Mesenteric fat pad (tissue), 1 donor: ENCODE data around the gene PTPN23. TPM values are rescaled to one million over a fixed set of nuclear protein-coding genes. Genes with fewer than 3 reads are reported as not detected.

ENCODE experiments used
- DNase-seq: peaks from one replicate; pipeline ENCODE4 v3.0.0-alpha.2; 2020; ENCODE audit warnings: low spot score
- total RNA-seq: library from RNA; stranded (reverse); fragmentation: NEBNext Ultra II Directional; extraction: Animal tissue kit (Norgen Biotek cat#: 25700); gene quantifications from one replicate; pipeline ENCODE4 v1.2.1, GENCODE V29; 2021
- donor health status: DM: yes; HTN: yes; CAD: no.

PTPN23 gene
- total RNA-seq, 1 donor from 2014 or later = 40.3 TPM

DNA sequence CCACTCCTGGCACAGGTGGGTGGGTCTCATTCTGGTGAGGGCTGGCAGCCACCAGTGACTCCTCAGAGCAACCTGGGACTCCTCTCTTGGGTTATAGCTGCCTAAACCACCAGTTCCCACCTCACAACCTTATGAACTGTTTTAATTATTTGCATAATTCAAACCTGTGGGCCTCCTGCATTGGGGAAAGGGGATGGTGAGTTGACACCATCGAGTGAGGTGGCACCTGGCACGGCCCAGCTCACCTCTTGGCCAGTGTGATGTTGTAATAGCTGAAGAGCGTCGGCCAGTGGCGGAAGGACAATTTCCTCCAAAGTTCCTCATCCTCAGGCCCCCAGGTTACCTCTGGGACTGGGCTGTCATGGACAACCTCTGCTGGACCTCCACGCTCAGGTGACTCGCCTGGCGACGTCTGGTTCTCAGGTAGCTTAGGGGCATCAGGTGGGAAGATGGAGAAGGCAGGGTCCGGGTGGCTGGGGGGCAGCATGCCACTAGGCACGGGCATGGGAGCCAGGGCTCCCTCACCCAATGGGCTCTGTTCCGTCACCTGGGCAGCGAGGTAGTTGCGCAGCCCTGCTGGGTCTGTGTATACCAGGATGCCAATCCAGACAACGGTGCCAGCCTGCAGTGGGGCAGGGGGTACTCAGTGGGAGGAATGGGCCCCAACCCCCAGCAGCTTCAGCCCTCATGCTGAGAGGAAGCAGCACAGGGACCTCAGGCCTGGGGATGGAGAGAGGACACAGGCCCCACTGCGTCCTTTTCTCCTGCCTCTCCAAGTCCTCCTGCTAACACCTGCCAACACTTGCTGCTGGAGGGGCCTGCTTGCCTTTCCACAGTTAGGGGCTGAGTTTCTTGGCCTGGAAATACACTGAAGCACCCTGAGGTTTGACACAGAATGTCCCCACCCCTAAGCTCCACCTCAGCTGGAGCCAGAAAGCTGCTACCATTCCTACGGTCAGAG is 38.5 kb downstream of the PTPN23 start:
- DNase-seq = no peak

DNA sequence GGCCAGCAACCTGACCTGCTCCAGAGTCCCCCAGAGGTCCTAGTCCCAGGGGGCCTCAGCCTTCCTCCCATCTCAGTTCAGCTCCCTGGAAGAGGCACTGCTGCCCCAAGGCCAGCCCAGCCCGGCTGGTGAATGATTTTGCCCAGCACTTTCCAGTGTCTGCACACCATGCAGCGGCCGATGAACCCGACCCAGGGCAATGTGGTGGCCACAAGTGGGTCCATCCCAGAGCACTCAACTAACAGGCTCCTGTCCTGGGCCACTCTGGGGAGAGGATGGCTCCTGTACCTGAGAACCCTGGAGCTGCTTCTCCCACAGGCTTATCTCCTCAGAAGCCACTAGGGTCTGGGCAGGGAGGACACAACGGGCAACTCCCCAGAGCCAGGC is 39.2 kb downstream of the PTPN23 start:
- no peak for DNase-seq

DNA sequence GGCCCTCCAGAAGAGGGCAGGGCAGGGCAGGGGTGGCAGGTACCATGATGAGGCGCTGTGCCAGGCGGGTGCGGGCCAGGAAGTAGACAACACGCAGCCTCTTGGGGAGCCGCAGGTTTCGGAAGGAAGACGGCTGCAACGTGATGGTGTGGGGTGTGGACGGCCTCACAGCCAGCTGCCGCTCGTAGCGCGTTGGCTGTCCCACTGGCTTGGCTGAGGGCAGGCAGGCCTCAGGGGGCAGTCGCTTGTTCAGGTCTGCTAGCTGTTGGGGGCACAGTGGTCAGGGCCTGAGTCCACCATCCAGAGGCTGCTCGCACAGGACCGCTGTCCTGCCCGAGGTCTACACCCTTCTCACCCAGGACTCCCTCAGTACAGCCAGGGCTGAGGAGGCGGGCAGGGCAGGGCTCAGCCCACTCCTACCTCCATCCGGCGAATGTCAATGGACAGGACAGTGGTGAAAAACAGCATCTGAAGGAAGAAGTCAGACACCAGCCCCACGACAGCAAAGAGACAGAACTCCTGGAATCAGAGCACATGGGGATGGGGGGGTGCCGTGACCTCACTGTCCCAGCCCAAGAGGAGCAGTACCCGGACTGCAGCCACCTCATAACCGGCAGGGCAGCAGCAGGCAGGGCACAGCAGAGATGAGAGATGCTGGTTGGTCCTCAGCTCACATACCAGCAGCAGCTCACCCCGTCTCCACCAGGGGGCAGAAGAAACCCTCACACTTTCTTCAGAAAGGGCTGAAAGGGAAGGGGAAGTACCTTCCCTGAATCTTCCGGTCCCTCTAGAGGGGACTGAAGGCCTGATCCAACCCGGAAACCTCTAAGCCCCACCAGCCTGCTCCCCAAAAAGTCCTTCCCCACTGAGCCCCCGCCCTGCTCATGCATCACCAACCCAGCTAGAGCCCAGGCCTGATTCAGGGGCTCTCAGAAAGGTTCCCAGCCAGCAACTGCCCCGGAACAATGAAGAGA is 40.0 kb downstream of the PTPN23 start:
- DNase-seq = no peak

DNA sequence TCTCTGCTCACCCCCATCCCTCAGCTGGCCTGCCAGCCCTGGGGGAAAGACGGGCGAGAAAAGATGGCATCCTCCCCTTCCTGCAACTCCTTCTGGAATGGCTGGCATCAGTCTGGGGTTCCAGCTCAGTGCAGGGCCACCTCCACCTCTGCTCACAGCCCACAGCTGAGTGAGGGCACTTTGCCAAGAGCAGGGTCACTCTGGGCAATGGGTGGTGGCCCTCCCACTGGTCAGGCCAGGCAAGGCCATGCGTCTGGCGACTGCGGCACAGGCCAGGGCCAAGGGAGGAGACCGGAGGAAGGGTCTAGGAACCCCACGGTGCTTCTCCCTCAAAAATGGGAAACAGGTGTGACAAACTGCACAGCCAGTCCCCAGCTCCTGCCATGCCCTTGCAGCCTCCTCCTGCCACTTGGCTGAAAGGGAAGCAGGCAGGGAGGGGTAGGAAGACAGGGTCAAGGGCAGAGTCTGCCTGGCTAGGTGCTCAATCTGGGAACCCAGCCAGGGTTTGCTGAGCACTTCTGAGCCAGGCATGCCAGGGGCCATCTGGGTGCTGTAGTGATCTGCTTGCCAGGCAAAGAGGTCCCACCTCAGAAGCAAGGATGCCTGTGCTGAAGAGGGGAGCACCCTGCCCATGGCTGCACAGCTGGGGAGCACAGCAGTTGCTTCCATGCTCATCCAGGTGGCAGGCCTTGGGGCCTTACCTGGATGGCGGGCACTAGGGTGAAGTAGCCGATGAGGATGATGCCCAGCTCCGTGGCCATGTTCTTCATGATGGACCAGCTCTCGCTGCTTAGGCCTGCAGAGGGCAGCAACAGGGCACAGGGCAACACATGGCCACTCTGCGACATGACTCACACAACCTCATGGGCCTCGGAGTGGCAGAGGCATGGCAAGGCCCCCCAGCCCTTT is 41.2 kb downstream of the PTPN23 start:
- DNase-seq = no peak

DNA sequence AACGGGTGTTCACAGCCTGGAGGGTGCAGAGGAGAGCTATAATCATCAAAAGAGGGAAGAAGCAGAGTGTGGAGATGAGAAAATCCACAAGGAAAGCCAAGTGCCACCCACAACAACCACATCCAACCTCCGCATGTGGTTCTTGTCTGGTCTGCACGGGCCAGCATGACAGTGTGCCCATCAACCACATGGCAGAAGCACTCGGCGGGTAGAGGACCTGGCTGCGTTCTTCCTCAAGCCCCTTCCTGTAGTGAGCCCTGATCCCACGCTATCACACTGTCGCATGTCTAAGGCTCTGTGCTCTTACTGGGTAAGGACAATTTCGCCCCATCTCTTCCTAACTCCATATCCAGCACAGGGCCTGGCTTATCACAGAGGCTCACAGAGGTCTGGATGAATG is 41.9 kb downstream of the PTPN23 start:
- DNase-seq = no peak

DNA sequence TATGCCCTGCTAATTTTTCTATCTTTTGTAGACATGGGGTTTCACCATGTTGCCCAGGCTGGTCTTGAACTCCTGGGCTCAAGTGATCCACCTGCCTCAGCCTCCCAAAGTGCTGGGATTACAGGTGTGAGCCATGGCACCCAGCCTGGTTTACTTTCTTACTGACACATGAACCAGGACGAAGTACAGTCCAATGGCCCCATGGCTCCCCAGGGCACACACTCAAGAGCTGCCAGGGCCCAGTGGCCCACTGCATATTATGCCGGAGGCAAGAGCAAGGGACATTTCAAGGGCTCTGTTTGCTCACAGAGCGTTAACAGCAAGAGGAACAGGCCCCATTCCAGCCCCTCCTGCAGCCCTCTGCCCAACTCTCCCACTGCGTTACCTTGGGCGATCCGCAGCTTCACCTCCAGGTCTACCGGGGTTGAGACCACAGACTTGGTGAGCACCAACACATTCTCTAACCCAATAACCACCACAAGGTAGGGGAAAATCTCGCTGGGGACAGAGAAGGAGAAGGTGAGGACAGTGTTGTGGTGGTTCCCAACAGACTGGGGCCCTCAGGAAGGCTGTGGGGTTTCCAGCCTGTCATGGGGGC is 42.8 kb downstream of the PTPN23 start:
- DNase-seq = no peak

DNA sequence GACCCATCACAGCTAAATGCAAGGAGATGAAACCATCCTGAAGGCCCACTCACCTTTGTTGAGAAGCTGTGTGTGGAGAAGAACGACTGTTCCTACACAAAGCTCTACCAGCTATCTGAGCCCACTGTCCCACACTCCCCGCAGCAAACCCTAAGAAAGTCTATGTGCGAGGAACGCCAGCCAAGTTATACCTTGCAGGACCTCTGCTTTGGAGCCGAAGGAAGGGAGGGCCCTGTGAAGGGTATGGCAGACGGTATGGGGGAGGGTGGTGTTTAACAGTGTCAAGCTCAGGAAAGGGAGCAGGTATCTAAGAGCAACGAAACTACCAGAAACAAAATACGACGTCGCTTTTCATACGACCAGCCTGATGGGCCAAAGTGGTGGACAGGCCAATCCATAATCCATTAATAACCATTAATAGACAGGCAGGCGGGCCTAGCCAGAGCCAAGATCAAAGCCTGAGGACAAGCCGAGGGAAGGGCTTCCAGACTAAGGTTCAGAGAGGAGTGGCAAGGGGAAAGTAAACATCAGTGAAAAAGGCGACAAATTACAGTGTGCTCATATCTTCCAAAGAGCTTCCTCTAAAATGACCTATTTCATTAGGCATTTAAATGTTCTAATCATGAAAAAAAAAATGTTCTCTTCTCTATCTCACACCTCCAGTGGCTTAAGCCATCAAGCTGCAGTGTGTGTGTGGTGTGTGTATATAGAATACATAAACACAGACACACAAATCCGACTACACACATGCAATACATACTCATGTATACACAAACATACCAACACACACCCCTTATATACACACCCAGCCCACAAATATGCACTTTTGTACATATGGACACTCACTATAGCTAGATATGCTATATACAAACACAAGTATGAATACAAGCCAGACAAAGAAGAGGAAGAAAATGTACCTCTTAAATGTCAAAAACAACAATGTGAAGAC is 43.9 kb downstream of the PTPN23 start:
- DNase-seq = no peak

DNA sequence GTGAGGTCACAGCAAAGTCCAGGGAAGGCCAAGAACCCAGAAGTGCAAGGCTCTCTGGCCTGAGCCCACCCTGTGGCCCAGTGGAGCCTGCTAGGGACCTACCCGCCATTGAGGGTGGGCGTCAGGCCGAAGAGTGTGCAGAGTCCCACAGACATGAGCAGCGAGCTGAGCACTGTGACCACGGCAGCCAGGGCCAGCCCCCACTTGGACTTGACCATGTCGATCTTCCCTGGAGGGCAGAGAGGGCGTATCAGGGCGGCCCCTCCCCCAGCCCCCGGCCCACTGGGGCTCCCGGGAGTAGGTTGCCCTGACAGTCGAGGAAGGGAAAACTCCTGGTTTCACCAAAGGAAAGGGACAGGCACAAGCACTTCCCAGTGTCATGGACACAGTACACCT is 44.6 kb downstream of the PTPN23 start:
- DNase-seq = no peak

DNA sequence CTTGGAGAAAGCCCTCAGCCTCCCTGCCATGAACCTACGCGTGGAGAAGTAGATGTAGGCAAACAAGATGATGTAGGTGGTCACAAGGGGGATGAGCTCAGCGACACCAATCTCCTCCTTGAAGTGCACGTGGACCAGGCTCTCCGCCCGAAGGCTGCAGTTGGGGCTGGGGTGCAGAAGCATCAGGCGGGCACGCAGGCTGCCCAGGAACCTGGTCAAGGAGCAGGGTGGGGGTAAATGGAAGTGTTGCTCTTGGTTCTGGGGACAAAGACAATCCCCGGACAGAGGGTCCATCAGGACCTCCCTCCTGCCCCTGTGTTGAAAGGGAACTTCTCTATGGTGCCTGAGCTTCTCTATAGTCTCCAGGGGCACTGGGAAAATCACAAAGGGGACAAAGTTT is 45.1 kb downstream of the PTPN23 start:
- no peak for DNase-seq

DNA sequence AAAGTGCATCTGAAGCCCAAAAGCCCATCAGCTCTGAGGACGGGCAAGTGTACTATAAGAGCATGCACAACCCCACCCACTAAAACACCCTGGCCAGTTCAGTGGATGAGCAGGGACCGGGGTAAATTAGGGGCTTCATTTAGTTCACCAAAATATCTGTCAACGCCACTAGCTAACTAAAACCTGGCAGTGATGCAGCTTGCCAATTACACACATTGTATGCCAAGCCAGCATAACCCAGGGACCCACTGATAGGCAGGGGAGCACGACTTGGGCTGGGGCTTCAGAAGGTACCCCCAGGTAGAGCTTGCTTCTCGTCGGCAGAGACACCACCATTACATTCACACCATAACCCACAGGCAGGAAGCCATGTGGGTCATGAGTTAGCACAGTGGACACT is 47.0 kb downstream of the PTPN23 start:
- DNase-seq = no peak

DNA sequence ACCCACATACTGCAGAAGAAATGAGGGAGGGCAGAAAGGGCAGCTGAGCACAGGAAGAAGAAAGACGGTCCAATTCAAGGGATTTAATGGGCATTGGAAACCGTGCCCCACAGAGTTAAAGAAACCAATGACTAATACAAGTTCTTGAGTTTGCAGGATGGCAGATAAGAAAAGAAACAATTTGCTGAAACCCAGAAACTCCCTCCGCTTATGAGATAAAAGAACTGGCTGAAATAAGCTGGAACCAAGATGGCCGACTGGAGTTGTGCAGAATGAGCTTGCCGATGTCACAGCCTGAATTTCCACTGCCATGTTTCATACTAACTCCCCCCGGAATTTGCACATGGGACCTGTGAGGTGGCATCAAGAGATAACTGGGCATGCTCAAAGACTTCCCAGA is 47.8 kb downstream of the PTPN23 start:
- DNase-seq = no peak

DNA sequence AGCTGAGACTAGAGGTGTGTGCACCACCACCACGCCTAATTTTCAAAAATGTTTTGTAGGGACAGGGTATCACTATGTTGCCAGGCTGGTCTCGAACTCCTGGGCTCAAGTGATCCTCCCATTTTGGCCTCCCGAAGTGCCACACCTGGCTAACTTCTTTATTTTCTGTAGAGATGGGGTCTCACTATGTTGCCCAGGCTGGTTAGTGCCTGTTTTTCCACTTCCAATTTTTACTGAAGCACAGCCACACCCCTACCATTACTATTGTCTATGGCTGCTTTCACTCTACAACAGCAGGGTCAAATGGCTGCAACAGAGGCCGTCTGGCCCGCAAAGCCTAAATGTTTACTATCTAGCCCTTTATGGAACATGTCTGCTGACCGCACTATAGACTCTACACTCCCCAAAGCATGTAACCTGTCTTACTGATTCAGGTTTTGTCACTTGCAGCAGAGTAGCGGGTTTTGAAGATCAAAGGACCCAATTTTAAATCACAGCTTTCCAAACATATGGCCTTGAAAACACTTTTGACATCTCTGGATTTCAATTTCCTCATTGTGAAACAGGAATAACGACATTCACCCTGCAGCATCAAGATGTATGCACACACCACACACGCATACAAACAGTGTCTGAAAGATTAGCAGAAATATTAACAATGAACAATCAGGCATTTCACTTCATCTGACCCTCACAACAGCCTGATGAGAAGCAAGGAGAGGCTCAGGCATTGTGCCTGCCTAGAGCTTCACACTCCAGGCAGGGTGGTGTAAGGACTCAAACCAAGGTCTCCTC is 48.9 kb downstream of the PTPN23 start:
- peak; percentile 33 for DNase-seq

DNA sequence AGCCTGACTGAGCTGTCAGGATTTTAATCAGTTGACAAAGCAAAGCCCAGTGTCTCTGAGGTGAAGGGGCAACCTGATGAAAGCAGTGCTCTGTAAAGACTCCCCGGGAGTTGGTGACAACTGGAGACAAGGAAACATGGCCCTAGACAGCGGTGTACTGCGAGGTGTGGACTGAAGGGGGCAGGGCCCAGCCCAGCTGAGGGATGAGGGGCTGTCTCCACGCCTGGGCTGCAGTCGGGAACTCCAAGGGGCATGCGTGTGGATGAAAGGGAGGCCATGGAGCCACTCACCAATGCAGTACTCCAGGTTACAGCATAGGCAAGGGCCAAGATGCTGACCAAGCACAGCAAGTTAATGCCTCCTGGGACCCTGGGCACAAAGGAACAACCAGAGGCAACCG is 49.8 kb downstream of the PTPN23 start:
- DNase-seq = peak; percentile 73

DNA sequence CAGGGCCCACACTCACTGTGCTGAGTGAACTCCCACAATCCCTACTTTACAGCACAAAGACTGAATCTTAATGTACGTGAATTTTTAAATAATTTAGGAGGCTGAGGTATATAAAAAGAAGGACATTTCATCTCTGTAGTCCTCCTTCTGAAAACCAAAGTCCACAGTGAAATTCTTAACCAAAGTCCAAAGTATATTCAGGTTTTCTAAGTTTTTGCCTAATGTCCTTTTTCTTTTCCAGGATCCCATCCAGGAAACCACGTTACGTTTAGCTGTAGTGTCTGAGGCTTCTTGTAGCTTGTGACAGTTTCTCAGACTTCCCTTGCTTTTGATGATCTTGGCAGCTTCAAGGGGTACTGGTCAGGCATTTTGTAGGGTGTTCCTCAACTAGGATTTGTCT is 50.4 kb downstream of the PTPN23 start:
- DNase-seq = no peak

DNA sequence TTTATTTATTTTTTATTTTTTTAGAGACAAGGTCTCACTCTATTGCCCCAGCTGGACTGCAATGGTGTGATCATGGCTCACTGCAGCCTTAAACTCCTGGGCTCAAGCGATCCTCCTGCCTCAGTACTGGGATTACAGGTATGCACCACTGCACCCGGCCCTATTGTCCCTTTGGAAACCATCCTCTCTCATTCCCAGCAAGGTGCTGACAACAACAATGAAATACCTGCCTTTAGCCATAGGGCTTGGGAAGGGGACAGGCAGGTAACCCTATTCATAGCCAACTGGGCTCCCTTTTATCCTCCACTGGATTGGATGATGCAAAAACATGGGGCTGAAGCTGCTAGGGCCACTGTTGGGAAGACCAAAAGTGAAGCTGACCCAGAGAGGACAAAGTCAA is 51.9 kb downstream of the PTPN23 start:
- DNase-seq = peak; percentile 11

DNA sequence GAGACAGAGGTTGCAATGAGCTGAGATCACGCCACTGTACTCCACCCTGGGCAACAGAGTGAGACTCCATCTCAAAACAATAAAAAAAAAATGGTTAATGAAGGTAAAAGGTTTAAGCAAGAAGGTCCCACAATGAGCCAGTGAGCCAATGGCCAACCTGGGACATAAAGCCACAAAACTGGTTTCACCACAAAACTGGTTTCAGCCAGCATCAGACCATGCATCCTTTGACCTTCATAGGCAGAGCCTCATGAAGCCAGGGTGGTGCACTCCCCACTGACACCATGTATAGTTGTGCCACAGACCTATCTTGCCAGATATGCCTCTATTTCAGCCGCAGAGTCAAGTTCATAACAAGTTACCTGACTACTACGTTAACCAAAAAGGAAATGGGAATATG is 53.0 kb downstream of the PTPN23 start:
- DNase-seq = peak; percentile 16

DNA sequence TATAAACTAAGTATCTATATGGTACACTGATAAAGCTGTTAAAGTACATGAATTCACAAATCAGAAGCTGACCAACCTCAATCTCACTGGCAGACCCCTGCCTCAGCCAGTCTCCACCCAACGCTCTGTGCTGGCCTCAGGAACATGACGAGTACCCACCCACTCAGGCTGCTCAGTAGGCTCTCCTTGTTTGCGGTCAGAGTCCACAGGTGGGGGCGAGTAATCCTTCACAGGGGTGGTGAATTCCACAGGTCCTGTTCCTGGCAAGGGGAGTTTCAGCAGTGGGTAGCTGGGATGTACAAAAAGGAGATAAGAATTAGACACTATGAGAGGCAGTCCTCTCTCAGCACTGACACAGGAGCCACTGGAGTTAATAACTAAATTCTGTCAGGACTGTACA is 54.0 kb downstream of the PTPN23 start:
- peak; percentile 69 for DNase-seq

DNA sequence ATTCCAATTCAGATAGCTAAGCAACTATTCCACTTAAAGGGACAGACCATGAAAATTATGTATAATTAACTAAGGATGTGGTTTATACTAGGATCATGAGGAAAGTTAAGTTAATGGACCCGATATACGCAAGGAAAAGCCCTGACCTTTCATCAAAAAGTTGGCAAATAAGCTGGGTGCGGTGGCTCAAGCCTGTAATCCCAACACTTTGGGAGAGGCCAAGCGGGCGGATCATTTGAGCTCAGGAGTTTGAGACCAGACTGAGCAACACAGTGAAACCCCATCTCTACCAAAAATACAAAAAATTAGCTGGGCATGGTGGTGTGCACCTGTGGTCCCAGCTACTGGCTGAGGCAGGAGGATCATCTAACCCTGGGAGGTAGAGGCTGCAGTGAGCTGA is 55.4 kb downstream of the PTPN23 start:
- DNase-seq = peak; percentile 79

DNA sequence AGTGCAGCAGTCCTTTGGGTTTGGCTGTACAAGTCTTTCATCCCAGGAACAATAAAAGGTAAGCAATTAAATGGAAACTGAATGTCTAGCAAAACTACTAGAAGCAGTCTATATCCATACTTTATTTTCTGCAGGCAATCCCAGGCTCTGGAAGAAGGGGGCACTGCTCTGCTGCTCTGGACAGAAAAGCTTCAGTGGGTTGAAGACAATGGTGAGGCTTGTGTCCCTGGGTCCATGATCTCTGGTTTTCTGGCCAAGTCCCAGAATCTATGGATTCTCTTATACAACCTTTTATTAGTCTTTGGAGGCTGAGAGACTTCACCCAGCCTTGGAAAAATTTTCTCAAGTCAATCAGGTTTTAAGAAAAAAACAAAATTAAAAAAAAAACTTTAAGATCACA is 59.3 kb downstream of the PTPN23 start:
- no peak for DNase-seq
